Measurements from ENCODE around the gene ZNF526.
A peak's percentile ranks its signal among the peaks of the same experiment; 100 is the strongest.
"Not testable (repeated sequence)": the region's sequence is repeated elsewhere in the genome, so short reads cannot be mapped to it uniquely, and the experiment has no call there.

Gene ZNF526

DNA sequence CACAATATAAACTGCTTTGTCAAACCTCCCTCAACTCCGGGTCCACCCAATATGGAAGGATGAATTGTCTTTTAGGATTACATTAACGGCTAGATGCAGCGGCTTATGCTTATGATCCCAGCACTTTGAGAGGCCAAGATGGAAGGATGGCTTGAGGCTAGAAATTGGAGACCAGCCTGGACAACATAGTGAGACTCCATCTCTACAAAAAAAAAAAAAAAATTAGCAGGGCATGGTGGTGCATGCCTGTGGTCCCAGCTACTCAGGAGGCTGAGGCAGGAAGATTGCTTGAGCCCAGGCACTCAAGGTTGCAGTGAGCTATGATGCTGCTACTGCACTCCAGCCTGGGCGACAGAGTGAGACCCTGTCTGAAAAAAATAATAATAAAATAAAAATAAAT lies 46.0 kb downstream of the ZNF526 start:
- DNase-seq (ENCODE audit: low read depth, low spot score) = not testable (repeated sequence)

DNA sequence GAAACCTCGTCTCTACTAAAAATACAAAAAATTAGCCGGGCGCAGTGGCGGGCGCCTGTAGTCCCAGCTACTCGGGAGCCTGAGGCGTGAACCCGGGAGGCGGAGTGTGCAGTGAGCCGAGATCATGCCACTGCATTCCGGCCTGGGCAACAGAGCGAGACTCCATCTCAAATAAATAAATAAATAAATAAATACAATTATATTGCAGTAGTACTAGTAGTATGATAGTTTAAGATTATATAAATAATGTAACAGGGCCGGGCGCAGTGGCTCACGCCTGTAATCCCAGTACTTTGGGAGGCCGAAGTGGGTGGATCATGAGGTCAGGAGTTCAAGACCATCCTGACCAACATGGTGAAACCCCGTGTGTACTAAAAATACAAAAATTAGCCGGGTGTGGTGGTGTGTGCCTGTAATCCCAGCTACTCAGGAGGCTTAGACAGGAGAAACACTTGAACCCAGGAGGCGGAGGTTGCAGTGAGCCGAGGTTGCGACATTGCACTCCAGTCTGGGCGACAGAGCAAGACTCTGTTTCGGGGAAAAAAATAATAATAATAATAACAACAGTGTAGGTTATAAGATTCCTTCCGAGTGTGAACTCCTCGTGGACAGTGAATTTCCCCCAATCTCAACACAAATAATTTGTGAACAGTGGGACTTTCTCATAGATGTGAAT lies 47.0 kb downstream of the ZNF526 start:
- DNase-seq (ENCODE audit: low read depth, low spot score) = not testable (repeated sequence)

DNA sequence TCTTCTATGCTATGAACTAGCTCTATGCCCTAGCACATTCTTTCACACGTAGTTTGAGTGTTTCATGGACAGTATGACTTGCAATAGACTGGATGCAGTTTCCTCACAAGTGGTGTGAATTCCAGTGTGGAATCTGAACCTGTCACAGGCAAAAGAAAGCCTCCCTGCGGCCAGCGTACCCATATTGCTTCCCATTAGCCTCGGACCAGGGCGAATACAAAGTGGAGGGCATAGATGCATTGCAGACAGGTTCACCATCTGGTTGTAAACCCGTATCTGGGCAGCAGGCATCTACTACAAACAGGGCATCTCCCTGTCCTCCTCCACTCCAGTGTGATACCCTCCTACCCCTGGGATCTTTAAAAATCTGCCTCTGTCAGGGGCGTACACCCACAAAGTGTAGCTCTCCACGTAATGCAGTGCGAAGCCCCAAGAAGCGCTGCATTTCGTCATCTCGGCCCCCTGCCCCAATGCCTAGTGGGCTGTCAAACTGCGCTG lies 47.6 kb downstream of the ZNF526 start:
- no peak for DNase-seq (ENCODE audit: low read depth, low spot score)

DNA sequence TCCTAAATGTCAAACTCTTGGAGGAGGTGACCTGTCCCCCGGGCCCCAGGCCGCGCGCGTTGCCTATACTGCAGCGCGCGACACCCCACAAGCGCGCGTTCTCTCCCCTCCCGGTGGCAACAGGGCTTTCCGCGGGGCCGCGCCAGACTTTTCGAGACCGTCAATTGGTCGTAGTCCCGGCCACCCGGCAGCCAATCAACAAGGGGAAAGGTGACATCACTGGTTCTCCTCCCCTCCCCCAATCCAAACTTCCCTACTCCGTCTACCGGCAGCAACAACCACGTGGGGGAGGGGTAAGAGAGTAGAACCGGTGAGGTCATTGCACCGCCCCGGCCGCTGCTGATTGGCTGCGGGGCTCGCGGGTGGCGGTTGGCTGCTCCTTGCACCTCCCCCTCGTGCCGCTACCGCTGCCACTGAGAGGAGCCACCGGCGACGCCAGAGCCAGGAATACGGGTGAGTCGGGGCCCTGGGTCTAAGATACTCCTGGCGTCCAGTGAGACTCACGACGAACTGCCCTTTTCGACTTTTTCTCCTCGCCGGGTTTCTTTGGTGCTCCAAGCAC lies 48.1 kb downstream of the ZNF526 start:
- DNase-seq (ENCODE audit: low read depth, low spot score) = peak; percentile 99

DNA sequence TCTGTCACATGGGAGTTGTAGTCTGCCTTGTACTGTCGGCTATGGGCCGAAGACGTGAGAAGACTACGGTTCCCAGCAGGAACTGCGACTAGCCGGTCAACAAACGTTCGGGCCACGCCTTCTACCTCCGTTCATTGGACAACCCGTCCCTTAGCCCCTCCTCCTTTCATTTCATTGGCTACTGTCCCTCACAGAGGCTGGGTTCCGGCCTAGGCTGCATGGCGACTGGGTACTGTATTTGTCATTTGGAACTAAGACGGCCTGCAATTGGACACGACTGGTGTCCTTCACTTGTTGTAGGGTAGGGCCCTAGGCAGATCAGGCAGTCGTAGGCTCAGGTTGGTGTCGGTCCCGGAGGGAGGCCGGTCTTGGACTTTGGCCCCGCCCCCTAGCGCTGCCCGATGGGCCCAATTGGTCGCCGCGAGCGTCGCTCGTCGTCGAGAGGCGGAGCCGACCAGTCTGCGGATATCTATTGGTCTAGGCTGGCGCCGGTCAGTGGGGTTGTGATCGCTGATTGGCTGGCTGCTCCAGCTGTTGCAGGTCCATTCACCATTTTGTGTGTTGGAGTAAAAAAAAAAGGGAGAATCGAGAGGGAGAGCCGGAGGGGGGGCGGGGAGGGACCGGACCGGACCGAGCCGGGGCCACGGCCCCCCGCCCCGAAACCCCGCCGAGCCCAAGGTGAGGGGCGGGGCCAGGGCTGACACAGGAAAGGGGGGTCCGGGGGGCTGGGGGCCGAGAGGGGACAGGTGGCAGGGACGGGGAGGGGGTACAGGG lies 48.8 kb downstream of the ZNF526 start, which contains the start of gene CIC:
CIC (plus strand) TSS at position 549 of the 774 bp plus-strand sequence. CDS start 2,532 bp downstream, outside the sequence.
- peak; percentile 100 for DNase-seq (ENCODE audit: low read depth, low spot score)

DNA sequence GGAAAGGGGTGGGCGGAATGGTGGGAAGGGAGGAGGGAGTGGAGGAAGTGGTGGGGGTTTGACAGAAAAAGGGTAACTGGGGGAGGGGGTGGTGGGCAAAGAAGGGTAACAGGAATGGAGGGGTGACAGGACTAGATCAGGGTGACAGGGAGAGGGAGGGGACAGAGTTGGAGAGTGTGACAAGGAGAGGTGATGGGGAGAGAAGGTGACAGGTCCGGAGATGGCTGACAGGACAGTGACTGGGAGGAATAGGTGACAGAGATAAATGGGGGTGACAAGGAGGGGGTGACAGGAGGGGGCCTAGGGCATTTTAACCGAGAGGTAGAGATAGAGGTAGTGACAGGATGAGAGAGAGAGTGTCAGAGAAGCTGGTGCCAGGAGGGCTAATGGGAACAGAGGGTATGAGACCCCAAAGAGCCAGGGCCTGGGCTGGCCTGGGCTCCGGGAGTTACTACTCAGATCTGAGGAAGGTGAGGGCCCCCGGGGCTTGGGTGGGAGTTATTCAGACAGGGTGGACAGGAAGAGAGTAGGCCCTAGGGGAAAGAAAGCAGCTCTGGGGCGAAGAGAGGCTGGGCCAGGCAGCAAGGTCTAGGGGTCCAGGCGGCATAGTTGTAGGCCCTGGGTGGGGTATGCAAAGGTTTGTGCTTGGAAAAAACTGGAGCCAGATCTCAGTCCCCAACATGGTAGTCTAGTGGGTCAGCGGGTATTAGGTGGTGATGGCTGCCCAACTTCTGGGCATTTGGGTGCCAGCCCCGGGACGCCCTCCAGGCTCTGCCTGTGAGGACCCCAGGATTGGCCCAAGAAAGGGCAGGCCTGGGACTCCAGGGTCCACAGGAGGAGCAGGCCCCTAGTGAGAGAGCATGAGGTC lies 49.6 kb downstream of the ZNF526 start:
- no peak for DNase-seq (ENCODE audit: low read depth, low spot score)

DNA sequence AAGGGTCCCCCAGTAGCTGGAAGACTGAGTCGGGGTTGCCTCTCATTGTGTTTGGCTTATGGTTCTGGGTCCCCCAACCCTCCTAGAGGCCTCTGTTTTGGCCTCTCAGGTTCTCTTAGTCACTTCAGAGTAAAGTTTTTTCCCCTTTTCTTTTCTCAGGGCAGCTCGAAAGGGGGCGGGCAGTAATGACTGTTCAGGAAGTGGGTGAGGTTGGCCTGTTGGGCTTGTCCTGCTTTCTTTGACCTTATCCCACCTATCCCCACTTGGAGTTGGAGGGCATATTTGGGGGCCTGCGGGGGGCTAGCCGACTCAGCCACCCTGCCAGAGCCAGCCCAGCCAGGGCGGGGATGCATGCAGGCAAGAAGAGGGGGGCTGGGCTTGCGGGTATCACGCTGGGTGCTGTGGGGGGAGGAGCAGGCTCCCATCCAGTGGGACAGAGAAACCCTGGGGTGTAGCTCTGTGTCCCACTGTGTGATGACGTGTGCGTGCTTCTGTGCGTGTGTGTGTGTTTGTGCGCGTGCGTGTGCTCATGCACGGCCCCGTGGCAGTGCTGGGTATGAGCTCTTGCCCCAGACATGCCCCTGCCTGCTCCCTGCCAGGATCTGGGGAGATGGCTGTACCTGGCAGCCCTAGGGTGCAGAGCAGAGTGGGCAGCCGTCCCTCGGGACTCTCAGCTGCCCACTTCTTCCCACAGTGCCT lies 50.4 kb downstream of the ZNF526 start:
- DNase-seq (ENCODE audit: low read depth, low spot score) = no peak

DNA sequence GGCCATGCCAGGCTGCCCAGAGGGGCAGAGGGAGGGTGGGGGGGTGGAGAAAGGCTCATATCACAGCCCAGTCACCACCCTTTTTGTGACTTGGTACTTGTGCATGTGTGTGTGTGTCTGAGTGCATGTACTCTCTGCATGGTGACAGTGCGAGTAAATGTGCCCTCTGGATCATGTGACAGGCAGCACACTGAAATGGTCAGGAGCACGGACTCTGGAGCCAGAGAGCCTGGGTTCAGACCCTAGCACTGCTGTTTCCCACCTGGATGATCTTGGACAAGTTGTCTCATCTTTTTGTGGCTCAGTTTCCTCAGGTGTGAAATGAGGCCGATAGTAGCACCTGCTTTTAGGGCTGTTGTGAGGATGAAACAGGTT lies 50.9 kb downstream of the ZNF526 start:
- no peak for DNase-seq (ENCODE audit: low read depth, low spot score)

DNA sequence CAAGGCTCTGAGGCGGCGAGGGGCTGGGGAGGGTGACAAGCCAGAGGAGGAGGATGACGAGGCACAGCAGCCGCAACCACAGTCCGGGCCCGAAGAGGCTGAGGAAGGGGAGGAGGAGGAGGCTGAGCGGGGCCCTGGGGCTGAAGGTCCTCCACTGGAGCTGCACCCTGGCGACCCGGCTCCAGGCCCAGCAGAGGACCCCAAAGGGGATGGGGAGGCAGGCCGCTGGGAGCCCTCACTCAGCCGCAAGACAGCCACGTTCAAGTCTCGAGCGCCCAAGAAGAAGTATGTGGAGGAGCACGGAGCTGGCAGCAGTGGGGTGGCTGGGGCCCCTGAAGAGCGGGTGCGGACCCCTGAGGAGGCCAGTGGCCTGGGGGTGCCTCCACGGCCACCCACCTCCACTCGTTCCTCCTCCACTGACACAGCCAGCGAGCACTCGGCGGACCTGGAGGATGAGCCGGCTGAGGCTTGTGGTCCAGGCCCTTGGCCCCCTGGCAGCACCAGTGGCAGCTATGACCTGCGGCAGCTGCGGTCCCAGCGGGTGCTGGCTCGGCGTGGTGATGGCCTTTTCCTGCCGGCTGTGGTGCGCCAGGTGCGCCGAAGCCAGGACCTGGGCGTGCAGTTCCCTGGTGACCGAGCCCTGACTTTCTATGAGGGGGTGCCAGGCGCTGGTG lies 51.9 kb downstream of the ZNF526 start:
- DNase-seq (ENCODE audit: low read depth, low spot score) = no peak

DNA sequence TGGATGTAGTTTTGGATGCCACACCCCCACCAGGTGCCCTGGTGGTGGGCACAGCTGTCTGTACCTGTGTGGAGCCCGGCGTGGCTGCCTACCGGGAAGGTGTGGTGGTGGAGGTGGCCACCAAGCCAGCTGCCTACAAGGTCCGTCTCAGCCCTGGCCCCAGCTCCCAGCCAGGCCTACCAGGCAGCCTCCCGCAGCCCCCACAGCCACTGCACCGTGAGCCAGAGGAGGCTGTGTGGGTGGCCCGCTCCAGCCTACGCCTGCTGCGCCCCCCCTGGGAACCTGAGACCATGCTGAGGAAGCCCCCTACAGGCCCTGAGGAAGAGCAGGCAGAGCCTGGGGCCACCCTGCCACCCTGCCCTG lies 52.4 kb downstream of the ZNF526 start:
- DNase-seq (ENCODE audit: low read depth, low spot score) = no peak

DNA sequence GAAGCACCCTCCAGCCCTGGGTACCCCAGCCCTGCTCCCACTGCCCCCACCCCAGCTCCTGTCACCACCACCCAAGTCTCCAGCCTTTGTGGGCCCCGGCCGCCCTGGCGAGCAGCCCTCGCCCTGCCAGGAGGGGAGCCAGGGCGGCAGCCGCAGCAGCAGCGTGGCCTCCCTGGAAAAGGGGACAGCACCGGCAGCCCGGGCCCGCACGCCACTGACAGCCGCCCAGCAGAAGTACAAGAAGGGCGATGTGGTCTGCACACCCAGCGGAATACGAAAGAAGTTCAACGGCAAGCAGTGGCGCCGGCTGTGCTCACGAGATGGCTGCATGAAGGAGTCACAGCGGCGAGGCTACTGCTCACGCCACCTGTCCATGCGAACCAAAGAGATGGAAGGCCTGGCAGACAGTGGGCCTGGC lies 52.9 kb downstream of the ZNF526 start:
- DNase-seq (ENCODE audit: low read depth, low spot score) = no peak

DNA sequence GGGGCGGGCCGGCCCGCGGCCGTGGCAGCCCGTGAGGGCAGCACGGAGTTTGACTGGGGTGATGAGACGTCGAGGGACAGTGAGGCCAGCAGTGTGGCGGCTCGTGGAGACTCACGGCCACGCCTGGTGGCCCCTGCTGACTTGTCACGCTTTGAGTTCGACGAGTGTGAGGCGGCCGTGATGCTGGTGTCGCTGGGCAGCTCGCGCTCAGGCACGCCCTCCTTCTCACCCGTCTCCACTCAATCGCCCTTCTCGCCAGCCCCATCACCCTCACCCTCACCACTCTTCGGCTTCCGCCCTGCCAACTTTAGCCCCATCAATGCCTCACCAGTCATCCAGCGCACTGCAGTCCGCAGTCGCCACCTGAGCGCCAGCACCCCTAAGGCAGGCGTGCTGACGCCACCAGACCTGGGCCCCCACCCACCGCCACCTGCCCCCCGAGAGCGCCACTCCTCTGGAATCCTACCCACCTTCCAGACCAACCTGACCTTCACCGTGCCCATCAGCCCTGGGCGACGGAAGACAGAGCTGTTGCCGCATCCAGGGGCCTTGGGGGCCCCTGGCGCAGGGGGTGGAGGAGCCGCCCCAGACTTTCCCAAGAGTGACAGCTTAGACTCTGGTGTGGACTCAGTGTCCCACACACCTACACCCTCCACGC lies 53.4 kb downstream of the ZNF526 start:
- no peak for DNase-seq (ENCODE audit: low read depth, low spot score)

DNA sequence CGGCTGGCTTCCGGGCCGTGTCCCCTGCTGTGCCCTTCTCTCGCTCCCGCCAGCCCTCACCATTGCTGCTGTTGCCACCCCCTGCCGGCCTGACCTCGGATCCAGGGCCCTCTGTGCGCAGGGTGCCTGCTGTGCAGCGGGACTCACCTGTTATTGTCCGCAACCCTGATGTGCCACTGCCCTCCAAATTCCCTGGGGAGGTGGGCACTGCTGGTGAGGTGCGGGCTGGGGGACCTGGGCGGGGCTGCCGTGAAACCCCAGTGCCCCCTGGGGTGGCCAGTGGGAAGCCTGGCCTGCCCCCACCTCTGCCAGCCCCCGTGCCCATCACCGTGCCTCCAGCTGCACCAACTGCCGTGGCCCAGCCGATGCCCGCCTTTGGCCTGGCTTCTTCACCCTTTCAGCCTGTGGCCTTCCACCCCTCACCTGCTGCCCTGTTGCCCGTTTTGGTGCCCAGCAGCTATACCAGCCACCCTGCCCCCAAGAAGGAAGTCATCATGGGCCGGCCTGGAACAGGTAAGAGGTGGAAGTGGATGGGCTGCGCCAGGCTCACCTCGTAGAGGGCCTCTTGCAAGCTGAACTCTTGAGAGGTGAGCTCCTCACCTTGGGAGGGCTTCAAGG lies 54.1 kb downstream of the ZNF526 start:
- DNase-seq (ENCODE audit: low read depth, low spot score) = no peak

DNA sequence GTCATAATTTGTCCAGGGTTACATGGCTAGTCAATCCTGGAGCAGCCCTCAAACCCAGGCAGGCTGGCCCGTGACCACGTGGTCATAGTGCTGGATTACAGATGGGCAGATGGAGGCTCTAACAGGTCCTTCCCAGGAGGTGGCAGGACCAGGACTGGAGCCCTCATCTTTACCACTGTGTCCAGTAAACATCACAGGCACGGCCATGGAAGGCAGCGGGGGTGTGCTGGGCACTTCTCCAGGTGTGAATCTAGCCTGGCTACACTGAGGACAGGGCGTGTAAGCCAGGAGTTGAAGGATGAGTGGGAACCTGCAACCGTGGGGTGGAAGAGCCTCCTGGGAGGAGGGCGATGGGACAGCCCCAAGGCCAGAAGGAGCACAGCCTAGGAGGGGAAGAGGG lies 55.0 kb downstream of the ZNF526 start:
- DNase-seq (ENCODE audit: low read depth, low spot score) = no peak

DNA sequence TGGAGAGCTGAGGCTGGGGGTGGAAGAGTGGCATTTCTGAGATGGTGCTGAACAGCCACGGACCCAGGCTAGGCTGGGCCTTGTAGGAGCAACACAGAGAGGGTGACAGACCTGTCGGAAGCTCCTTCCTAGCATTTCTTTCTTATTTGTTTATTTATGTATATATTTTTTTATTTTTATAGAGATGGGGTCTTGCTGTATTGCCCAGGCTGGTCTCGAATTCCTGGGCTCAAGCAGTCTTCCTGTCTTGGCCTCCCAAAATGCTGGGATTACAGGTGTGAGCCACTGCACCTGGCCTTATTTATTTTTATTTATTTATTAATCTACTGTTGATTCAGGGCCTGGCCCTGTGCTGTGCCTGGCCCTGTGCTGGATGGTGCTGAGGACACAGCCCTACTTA lies 55.4 kb downstream of the ZNF526 start:
- DNase-seq (ENCODE audit: low read depth, low spot score) = no peak

DNA sequence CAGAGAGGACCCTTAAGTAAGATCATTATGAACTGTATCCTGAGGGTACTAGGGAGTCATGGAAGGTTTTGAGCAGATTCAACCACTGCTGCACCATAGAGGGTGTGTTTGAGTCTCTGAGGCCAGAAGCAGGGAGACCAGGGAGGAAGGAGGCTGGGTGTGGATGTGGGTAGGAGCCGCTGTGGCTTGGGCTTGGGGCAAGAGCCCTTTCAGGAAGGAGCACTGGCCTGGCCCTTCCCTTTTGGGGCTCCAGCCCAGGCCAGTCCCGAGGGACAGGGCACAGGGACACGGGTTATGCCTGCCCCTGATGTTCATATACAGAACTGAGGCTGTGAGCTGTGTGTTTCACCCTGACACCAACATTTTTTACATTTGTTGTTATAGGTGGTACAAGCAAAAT lies 56.2 kb downstream of the ZNF526 start:
- DNase-seq (ENCODE audit: low read depth, low spot score) = no peak

DNA sequence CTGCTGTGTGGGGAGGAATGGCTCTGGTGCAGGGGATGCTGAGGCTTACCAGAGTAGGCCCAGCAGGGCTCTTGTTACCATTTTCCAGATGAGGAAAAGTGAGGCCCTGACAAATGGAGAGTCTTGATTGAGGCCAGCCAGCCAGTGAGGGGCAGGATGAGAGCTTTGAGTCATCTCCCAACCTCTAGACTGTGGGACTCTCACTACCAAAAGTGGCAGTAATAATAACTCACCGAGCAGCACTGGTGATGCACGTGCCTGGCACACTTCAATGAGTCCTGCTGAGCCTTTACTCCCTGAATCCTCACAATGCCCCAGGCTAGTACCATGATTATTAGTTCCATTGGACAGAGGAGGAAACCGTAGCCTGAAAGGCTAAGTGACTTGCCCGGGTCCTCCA lies 56.7 kb downstream of the ZNF526 start:
- DNase-seq (ENCODE audit: low read depth, low spot score) = no peak

Data from iPS DF 19.7 (cell line).